Esophagus muscularis mucosa (tissue), 4 donors: Measurements from ENCODE around the gene TSPYL2. TPM values are rescaled to one million over a fixed set of nuclear protein-coding genes. Genes with fewer than 3 reads are reported as not detected.
A peak's percentile ranks its signal among the peaks of the same experiment; 100 is the strongest.

Experiments used
- DNase-seq: peaks from one replicate; pipeline ENCODE4 v3.0.0-alpha.2; 2017; ENCODE audit errors: extremely low spot score
- H3K27ac ChIP-seq, 4 donors: fragments of 200-600 bp; sonication (generic); replicated peaks in 1 of 4; 1 replicate in 3 of 4; 2 replicates in 1 of 4; pipeline ENCODE4 v1.5.1; 2016 to 2019; ENCODE audit warnings: mild to moderate bottlenecking in 1 of 4
- H3K27me3 ChIP-seq, 4 donors: fragments of 200-600 bp; sonication (generic); one replicate each; pipeline versions ENCODE4 v1.5.1 to v1.6.0; 2016 to 2019
- H3K36me3 ChIP-seq, 4 donors: fragments of 200-600 bp; sonication (generic); one replicate each; pipeline ENCODE4 v1.5.1; 2016 to 2019
- H3K4me1 ChIP-seq, 4 donors: fragments of 200-600 bp; sonication (generic); one replicate each; pipeline ENCODE4 v1.5.1; 2016 to 2019
- H3K4me3 ChIP-seq, 4 donors: fragments of 200-600 bp; sonication (generic); 1 replicate in 2 of 4; 2 replicates in 2 of 4; pipeline ENCODE4 v1.5.1; 2016 to 2019; ENCODE audit warnings: mild to moderate bottlenecking in 4 of 4, moderate library complexity in 1 of 4
- H3K9me3 ChIP-seq, 4 donors: fragments of 200-600 bp; sonication (generic); 1 replicate in 3 of 4; 2 replicates in 1 of 4; pipeline ENCODE4 v1.5.1; 2016 to 2019
- CTCF ChIP-seq, 3 experiments: fragments of 200-600 bp in 2 of 3; fragments of 450-650 bp in 1 of 3; sonication (generic) in 2 of 3; IDR thresholded peaks; one replicate each; pipeline ENCODE4 v1.5.1; 2017 to 2019; ENCODE audit warnings: antibody characterized with exemption in 3 of 3, mild to moderate bottlenecking in 2 of 3, moderate library complexity in 1 of 3
- EP300 ChIP-seq: sonication (generic); formaldehyde crosslinking; IDR thresholded peaks from one replicate; pipeline ENCODE4 v1.6.1; 2017; ENCODE audit warnings: antibody characterized with exemption
- POLR2A ChIP-seq: fragments of 450-650 bp; IDR thresholded peaks from one replicate; pipeline ENCODE4 v1.6.1; 2017; ENCODE audit warnings: antibody characterized with exemption, moderate library complexity, mild to moderate bottlenecking, low read depth
- POLR2AphosphoS5 ChIP-seq, 2 donors: sonication (generic); formaldehyde crosslinking; IDR thresholded peaks; one replicate each; pipeline ENCODE4 v1.6.1; 2017; ENCODE audit warnings: antibody characterized with exemption in 2 of 2
- WGBS: methylation state at CpG from one replicate; pipeline ENCODE4 v1.1.5; 2018; 5-methylcytosine and 5-hydroxymethylcytosine counted together
- intact Hi-C: fragments of 100-400 bp; cut with DNase I; formaldehyde crosslinking; loops from one replicate; pipeline ENCODE4 v1.15.1; 2023
- total RNA-seq, 4 donors: library from RNA; depleted of rRNA; stranded (reverse); fragments of >200 nt; gene quantifications; one replicate each; pipeline versions ENCODE4 v1.1.0 to v1.2.1, GENCODE V29; 2016

TSPYL2 gene
- total RNA-seq, 4 donors from 2014 or later, result 65.9 to 98.8 (median 92.2) TPM

DNA sequence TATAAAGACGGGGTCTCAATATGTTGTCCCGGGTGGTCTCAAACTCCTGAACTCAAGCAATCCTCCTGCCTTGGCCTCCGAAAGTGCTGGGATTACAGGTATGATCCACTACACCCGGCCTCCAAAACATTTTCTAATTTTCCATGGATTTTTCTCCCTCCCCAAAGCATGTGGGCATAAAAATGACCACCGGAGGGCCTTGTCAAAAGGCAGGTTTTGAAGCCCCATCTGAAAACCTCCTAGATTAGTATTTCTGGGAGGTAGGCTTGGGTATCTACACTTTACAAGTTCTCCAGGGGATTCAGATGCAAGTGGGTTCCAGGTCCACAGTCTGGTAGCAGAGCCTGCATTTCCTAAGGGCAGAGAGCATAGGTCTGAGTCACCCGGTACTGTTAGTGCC is 34.9 kb upstream of the TSPYL2 start:
- 92% methylated on average over 6 of the region's 6 CpGs for WGBS
- no peak for TF ChIP-seq POLR2A
- TF ChIP-seq CTCF (IDR thresholded peaks at IDR 0.05), result no peak
- intact Hi-C loops, result no loop called here
- Histone ChIP-seq H3K27me3 (no peaks in the 10 kb centered on the region), H3K4me1 (peaks cover 0 to 26% (median 16%) of the 10 kb centered on the region in 4 donors), H3K27ac (no peak overlapping the region), H3K4me3 (no peak overlapping the region), H3K36me3 (no peaks in the 10 kb centered on the region), H3K9me3 (no peaks in the 10 kb centered on the region)
- no peak for DNase-seq

- peak within 1 kb of the TSS; percentile 31 to 52 (median 42) for H3K27ac ChIP-seq
- intact Hi-C loops, result no loop called here
- peaks cover 0 to 26% (median 16%) of the 10 kb centered on the region in 4 donors for H3K4me1 ChIP-seq
- H3K9me3 ChIP-seq, result no peaks in the 10 kb centered on the region
- peak within 1 kb of the TSS; percentile 51 to 62 (median 55) for H3K4me3 ChIP-seq
- H3K27me3 ChIP-seq, result no peaks in the 10 kb centered on the region
- TF ChIP-seq POLR2A, result no peak
- TF ChIP-seq EP300, result no peak
- TF ChIP-seq POLR2AphosphoS5 (IDR thresholded peaks at IDR 0.05), result no peak
- TF ChIP-seq CTCF (IDR thresholded peaks at IDR 0.05), result no peak
- no peaks in the 10 kb centered on the region for H3K36me3 ChIP-seq
- no peak for DNase-seq
- 28% methylated on average over 5 of the region's 38 CpGs for WGBS
These were observed 33.7 kb upstream of the TSPYL2 start, which contains the start of gene GPR173 for GRCh38 chrX:53048169-53049126. GPR173 (plus strand) TSS chrX:53048789; CDS start chrX:53076622, 27,833 bp downstream.

DNA sequence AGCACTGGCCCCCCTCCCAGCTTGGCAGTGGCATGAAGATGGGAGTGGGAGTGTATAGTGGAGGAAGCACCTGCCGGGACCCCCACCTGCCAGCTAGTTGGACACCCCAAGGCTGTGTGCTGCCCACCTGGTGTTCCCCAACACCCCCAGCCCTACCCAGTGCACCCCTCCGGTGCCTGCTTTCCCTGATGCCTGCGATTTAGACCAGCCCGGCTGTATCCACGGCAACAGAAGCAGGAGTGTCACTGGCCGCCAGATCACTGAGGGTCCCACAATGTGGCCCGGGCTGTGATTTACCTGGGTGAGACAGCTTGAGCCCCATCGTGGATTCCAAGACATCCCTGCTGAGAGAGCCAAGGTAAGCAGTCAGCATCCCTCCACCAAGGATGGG is 33.0 kb upstream of the TSPYL2 start:
- DNase-seq, result no peak
- H3K27ac ChIP-seq, result peak overlapping the region in 2 of 4 donors; percentile 31 to 52
- H3K9me3 ChIP-seq, result no peaks in the 10 kb centered on the region
- no peaks in the 10 kb centered on the region for H3K36me3 ChIP-seq
- intact Hi-C loops, result no loop called here
- H3K27me3 ChIP-seq, result no peaks in the 10 kb centered on the region
- H3K4me3 ChIP-seq, result peak overlapping the region; percentile 51 to 62 (median 55)
- H3K4me1 ChIP-seq, result peaks cover 0 to 26% (median 16%) of the 10 kb centered on the region in 4 donors
- WGBS, result no CpG with 5 or more reads among the region's 8 CpGs
- TF ChIP-seq POLR2AphosphoS5 (IDR thresholded peaks at IDR 0.05) (no peak), POLR2A (no peak), EP300 (no peak), CTCF (IDR thresholded peaks at IDR 0.05) (no peak)

GRCh38 chrX:53050841-53051240 is 31.3 kb upstream of the TSPYL2 start:
- H3K27ac ChIP-seq, result no peak overlapping the region
- no peaks in the 10 kb centered on the region for H3K9me3 ChIP-seq
- intact Hi-C loops, result no loop called here
- H3K4me1 ChIP-seq, result peaks cover 0 to 26% (median 16%) of the 10 kb centered on the region in 4 donors
- no peak overlapping the region for H3K4me3 ChIP-seq
- 59% methylated on average over 6 of the region's 6 CpGs for WGBS
- no peaks in the 10 kb centered on the region for H3K36me3 ChIP-seq
- DNase-seq, result no peak
- TF ChIP-seq POLR2A, result no peak
- TF ChIP-seq POLR2AphosphoS5 (IDR thresholded peaks at IDR 0.05), result no peak
- TF ChIP-seq CTCF (IDR thresholded peaks at IDR 0.05), result no peak
- no peak for TF ChIP-seq EP300
- H3K27me3 ChIP-seq, result no peaks in the 10 kb centered on the region
